Breast epithelium (tissue), 4 donors: ENCODE data around the gene SDC1. TPM values are rescaled to one million over a fixed set of nuclear protein-coding genes. Genes with fewer than 3 reads are reported as not detected.
A peak's percentile ranks its signal among the peaks of the same experiment; 100 is the strongest.

Source experiments
- DNase-seq, 2 donors: peaks; one replicate each; pipeline ENCODE4 v3.0.0-alpha.2; 2019; ENCODE audit warnings: low spot score in 2 of 2
- H3K27ac ChIP-seq, 2 donors: fragments of 200-600 bp; sonication (generic) in 1 of 2; one replicate each; pipeline ENCODE4 v1.5.1; 2016 to 2019; ENCODE audit warnings: mild to moderate bottlenecking in 1 of 2
- H3K27me3 ChIP-seq, 2 donors: fragments of 200-600 bp; sonication (generic) in 1 of 2; one replicate each; pipeline versions ENCODE4 v1.5.1 to v1.6.0; 2017 to 2019; ENCODE audit warnings: control low read depth in 1 of 2, mild to moderate bottlenecking in 1 of 2
- H3K36me3 ChIP-seq: fragments of 200-600 bp; one replicate; pipeline ENCODE4 v1.5.1; 2019
- H3K4me1 ChIP-seq, 2 donors: fragments of 200-600 bp; sonication (generic); one replicate each; pipeline ENCODE4 v1.5.1; 2016 to 2019; ENCODE audit warnings: control low read depth in 1 of 2
- H3K4me3 ChIP-seq, 3 donors: fragments of 200-600 bp; sonication (generic); 1 replicate in 2 of 3; 2 replicates in 1 of 3; pipeline ENCODE4 v1.5.1; 2016 to 2019; ENCODE audit warnings: mild to moderate bottlenecking in 3 of 3, moderate library complexity in 2 of 3
- H3K9me3 ChIP-seq, 2 donors: fragments of 200-600 bp; sonication (generic) in 1 of 2; one replicate each; pipeline ENCODE4 v1.5.1; 2016 to 2019; ENCODE audit warnings: control low read depth in 1 of 2
- CTCF ChIP-seq, 3 donors: fragments of 450-650 bp; IDR thresholded peaks; one replicate each; pipeline ENCODE4 v1.5.1; 2016 to 2017; ENCODE audit warnings: antibody characterized with exemption in 3 of 3, mild to moderate bottlenecking in 3 of 3, moderate library complexity in 3 of 3
- POLR2A ChIP-seq: fragments of 450-650 bp; IDR thresholded peaks from one replicate; pipeline ENCODE4 v1.6.1; 2016; ENCODE audit warnings: antibody characterized with exemption, mild to moderate bottlenecking, moderate library complexity
- POLR2AphosphoS5 ChIP-seq, 3 donors: sonication (generic); formaldehyde crosslinking; IDR thresholded peaks; one replicate each; pipeline ENCODE4 v1.6.1; 2017; ENCODE audit warnings: antibody characterized with exemption in 3 of 3
- intact Hi-C: fragments of 100-400 bp; cut with DNase I; formaldehyde crosslinking; loops from one replicate; pipeline ENCODE4 v1.15.1; 2023; ENCODE audit warnings: low total_unique reads
- total RNA-seq, 3 donors: library from RNA; depleted of rRNA; stranded (reverse); fragments of >200 nt; gene quantifications; one replicate each; pipeline ENCODE4 v1.1.0, GENCODE V29; 2016

The SDC1 gene
- total RNA-seq, 3 donors from 2014 or later: 2.6 to 51.8 (median 38.7) TPM

GRCh38 chr2:20189299-20189931 lies 35.5 kb downstream of the SDC1 start:
- H3K27ac ChIP-seq: peak overlapping the region in 1 of 2 donors; percentile 20
- no peaks in the 10 kb centered on the region for H3K9me3 ChIP-seq
- H3K36me3 ChIP-seq: no peaks in the 10 kb centered on the region
- no peak for TF ChIP-seq POLR2AphosphoS5 (IDR thresholded peaks at IDR 0.05)
- no peak for TF ChIP-seq CTCF (IDR thresholded peaks at IDR 0.05)
- no peak for TF ChIP-seq POLR2A
- peaks cover 0 to 4% of the 10 kb centered on the region in 2 donors for H3K4me1 ChIP-seq
- intact Hi-C loops: loop anchor here (5.0 kb wide), 1 partner anchor 888 kb away; no protein-coding TSS in a partner anchor
- no peak overlapping the region for H3K4me3 ChIP-seq
- H3K27me3 ChIP-seq: no peaks in the 10 kb centered on the region
- no peak for DNase-seq

DNA sequence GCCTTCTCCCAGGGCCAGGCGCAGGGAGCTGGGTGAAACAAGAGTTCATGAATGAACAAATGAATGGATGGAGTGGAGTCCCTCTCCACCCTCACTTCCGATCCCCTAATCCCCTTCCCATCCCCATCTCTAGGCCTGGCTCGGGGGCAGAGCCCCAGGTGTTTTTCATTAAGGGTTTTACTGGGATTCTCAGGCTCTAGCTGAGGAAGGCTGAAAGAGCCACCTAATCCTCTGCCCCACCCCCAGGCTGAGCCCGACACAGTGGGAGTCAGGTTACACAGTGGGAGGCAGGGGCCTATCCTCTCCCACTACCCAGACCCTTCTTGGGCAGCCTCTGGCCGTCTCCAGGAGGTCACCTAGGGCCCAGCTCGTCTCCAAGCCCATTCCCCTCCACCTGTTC lies 36.1 kb downstream of the SDC1 start:
- Histone ChIP-seq H3K4me1 (peaks cover 0 to 4% of the 10 kb centered on the region in 2 donors), H3K4me3 (no peak overlapping the region), H3K27me3 (no peaks in the 10 kb centered on the region), H3K9me3 (no peaks in the 10 kb centered on the region), H3K36me3 (no peaks in the 10 kb centered on the region), H3K27ac (no peak overlapping the region)
- TF ChIP-seq CTCF (IDR thresholded peaks at IDR 0.05): no peak
- TF ChIP-seq POLR2AphosphoS5 (IDR thresholded peaks at IDR 0.05): no peak
- TF ChIP-seq POLR2A: no peak
- DNase-seq: no peak
- intact Hi-C loops: loop anchor here (5.0 kb wide), 1 partner anchor 888 kb away; no protein-coding TSS in a partner anchor

DNA sequence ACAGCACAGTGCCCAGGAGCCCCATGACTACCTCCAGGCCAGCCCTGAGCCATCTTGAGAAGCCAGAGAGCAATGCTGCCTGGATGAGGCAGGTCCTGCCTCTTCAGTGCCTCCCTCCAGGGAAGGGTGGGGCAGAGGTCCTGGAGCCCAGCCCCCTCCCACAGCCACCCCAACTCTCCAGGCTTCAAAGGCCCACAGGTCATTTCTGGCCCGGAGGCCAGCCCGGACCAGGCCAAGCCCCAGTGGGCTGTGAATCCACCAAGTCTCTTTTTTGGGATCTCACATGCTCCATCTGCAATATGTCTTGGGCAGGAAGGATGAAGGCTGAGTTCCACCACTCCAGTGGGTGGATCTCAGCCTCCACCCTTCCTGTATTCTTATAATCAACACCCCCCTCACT lies 36.7 kb downstream of the SDC1 start:
- intact Hi-C loops: loop anchor here (5.0 kb wide), 1 partner anchor 889 kb away; no protein-coding TSS in a partner anchor
- H3K4me1 ChIP-seq: peaks cover 0 to 4% of the 10 kb centered on the region in 2 donors
- TF ChIP-seq CTCF (IDR thresholded peaks at IDR 0.05): no peak
- TF ChIP-seq POLR2AphosphoS5 (IDR thresholded peaks at IDR 0.05): no peak
- no peak for TF ChIP-seq POLR2A

GRCh38 chr2:20187331-20187730 lies 37.6 kb downstream of the SDC1 start:
- H3K27ac ChIP-seq: no peak overlapping the region
- H3K36me3 ChIP-seq: no peaks in the 10 kb centered on the region
- intact Hi-C loops: loop anchor here (5.0 kb wide), 1 partner anchor 890 kb away; no protein-coding TSS in a partner anchor
- H3K4me3 ChIP-seq: no peak overlapping the region
- no peaks in the 10 kb centered on the region for H3K9me3 ChIP-seq
- peaks cover 0 to 4% of the 10 kb centered on the region in 2 donors for H3K4me1 ChIP-seq
- no peaks in the 10 kb centered on the region for H3K27me3 ChIP-seq
- no peak for DNase-seq
- TF ChIP-seq CTCF (IDR thresholded peaks at IDR 0.05) (no peak), POLR2AphosphoS5 (IDR thresholded peaks at IDR 0.05) (no peak), POLR2A (no peak)

More for the DNA sequence above, 36.7 kb downstream of the SDC1 start:
- H3K36me3 ChIP-seq: no peaks in the 10 kb centered on the region
- DNase-seq: no peak
- H3K27me3 ChIP-seq: no peaks in the 10 kb centered on the region
- H3K4me3 ChIP-seq: no peak overlapping the region
- no peaks in the 10 kb centered on the region for H3K9me3 ChIP-seq
- H3K27ac ChIP-seq: no peak overlapping the region

GRCh38 chr2:20186855-20187187 lies 38.1 kb downstream of the SDC1 start:
- Histone ChIP-seq H3K36me3 (no peaks in the 10 kb centered on the region), H3K4me1 (peaks cover 0 to 4% of the 10 kb centered on the region in 2 donors), H3K9me3 (no peaks in the 10 kb centered on the region), H3K27ac (no peak overlapping the region), H3K27me3 (no peaks in the 10 kb centered on the region), H3K4me3 (no peak overlapping the region)
- TF ChIP-seq POLR2AphosphoS5 (IDR thresholded peaks at IDR 0.05): no peak
- TF ChIP-seq POLR2A: no peak
- no peak for TF ChIP-seq CTCF (IDR thresholded peaks at IDR 0.05)
- DNase-seq: no peak
- intact Hi-C loops: loop anchor here (5.0 kb wide), 1 partner anchor 890 kb away; no protein-coding TSS in a partner anchor
